Hepatocyte (in vitro differentiated cells): ENCODE results near the gene DNAJC2.

ENCODE experiments used
- EZH2 ChIP-seq: fragments of 200-600 bp; sonication (generic); IDR thresholded peaks from 2 replicates; pipeline ENCODE4 v1.6.1; 2016; ENCODE audit warnings: antibody characterized with exemption, mild to moderate bottlenecking, borderline replicate concordance
- TF ChIP-seq, protein P1 (sequence below): fragments of 200-600 bp; sonication (generic); IDR thresholded peaks from 2 replicates; pipeline ENCODE4 v1.5.1; 2016; ENCODE audit warnings: antibody characterized with exemption, mild to moderate bottlenecking; ENCODE audit not compliant: poor library complexity

DNA sequence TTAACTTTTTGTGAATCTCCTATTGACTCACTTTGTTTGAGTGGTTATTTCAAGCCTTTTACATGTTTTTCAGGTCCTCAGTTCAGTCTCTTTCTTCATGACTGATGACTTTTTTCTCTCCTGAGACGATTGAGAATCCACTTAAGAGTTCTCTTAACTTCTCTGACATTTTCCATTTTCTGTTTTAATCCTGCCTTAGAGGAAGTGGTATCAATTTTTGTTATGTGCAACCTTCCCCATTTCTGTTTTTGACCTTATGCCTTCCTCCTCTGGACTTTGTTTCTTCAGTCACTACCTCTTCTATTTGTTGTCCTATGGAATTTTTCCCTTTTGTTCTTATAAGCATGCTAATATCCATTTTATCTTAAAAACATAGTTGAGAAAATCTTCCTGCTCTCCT lies 5.2 kb upstream of the DNAJC2 start:
- TF ChIP-seq, protein P1, sequence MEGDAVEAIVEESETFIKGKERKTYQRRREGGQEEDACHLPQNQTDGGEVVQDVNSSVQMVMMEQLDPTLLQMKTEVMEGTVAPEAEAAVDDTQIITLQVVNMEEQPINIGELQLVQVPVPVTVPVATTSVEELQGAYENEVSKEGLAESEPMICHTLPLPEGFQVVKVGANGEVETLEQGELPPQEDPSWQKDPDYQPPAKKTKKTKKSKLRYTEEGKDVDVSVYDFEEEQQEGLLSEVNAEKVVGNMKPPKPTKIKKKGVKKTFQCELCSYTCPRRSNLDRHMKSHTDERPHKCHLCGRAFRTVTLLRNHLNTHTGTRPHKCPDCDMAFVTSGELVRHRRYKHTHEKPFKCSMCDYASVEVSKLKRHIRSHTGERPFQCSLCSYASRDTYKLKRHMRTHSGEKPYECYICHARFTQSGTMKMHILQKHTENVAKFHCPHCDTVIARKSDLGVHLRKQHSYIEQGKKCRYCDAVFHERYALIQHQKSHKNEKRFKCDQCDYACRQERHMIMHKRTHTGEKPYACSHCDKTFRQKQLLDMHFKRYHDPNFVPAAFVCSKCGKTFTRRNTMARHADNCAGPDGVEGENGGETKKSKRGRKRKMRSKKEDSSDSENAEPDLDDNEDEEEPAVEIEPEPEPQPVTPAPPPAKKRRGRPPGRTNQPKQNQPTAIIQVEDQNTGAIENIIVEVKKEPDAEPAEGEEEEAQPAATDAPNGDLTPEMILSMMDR = no peak
- no peak for TF ChIP-seq EZH2
